Endometrial microvascular endothelial cells (primary cell): ENCODE data around the gene PTPRO. TPM values are rescaled to one million over a fixed set of nuclear protein-coding genes. Genes with fewer than 3 reads are reported as not detected.

Experiments
- in situ Hi-C: cut with HindIII; loops from 2 replicates; pipeline ENCODE4 v1.10.0; 2017; ENCODE audit warnings: low sequenced_read_pairs, low pct_unique_long_range_greater_than_20kb; ENCODE audit errors: inconsistent ontology term
- total RNA-seq: library from RNA; depleted of rRNA; stranded (reverse); fragments of >200 nt; gene quantifications from one replicate; pipeline ENCODE4 v1.2.3, GENCODE V29; 2015; ENCODE audit errors: inconsistent ontology term

Gene PTPRO
- total RNA-seq, 1 donor from 2014 or later, result 0.37 TPM

- in situ Hi-C loops, result no loop called here
These were observed 218.2 kb downstream of the PTPRO start for GRCh38 chr12:15540469-15540872.

- in situ Hi-C loops, result no loop called here
These were observed 219.8 kb downstream of the PTPRO start for GRCh38 chr12:15541996-15542631.

GRCh38 chr12:15543347-15543746 lies 221.0 kb downstream of the PTPRO start:
- in situ Hi-C loops, result no loop called here

GRCh38 chr12:15544589-15544988 lies 222.3 kb downstream of the PTPRO start:
- in situ Hi-C loops, result no loop called here

- in situ Hi-C loops, result no loop called here
These were observed 223.0 kb downstream of the PTPRO start for GRCh38 chr12:15545334-15545733.

GRCh38 chr12:15546102-15546701 lies 223.9 kb downstream of the PTPRO start:
- in situ Hi-C loops, result no loop called here

- in situ Hi-C loops, result no loop called here
These were observed 224.8 kb downstream of the PTPRO start for GRCh38 chr12:15547063-15547462.

- in situ Hi-C loops, result no loop called here
These were observed 225.4 kb downstream of the PTPRO start for GRCh38 chr12:15547691-15548090.

GRCh38 chr12:15550793-15551192 lies 228.5 kb downstream of the PTPRO start:
- in situ Hi-C loops, result no loop called here

GRCh38 chr12:15555446-15555845 lies 233.1 kb downstream of the PTPRO start:
- in situ Hi-C loops, result no loop called here

- in situ Hi-C loops, result no loop called here
These were observed 234.2 kb downstream of the PTPRO start for GRCh38 chr12:15556411-15557102.

GRCh38 chr12:15558915-15559528 lies 236.7 kb downstream of the PTPRO start:
- in situ Hi-C loops, result no loop called here

- in situ Hi-C loops, result no loop called here
These were observed 239.1 kb downstream of the PTPRO start for GRCh38 chr12:15561396-15561795.

- in situ Hi-C loops, result no loop called here
These were observed 240.0 kb downstream of the PTPRO start for GRCh38 chr12:15562263-15562662.

- in situ Hi-C loops, result no loop called here
These were observed 241.4 kb downstream of the PTPRO start for GRCh38 chr12:15563663-15564062.

- in situ Hi-C loops, result no loop called here
These were observed 252.0 kb downstream of the PTPRO start for GRCh38 chr12:15574353-15574752.

GRCh38 chr12:15575671-15576541 lies 253.6 kb downstream of the PTPRO start:
- in situ Hi-C loops, result no loop called here

- in situ Hi-C loops, result no loop called here
These were observed 258.1 kb downstream of the PTPRO start for GRCh38 chr12:15580431-15580830.

GRCh38 chr12:15581006-15581405 lies 258.7 kb downstream of the PTPRO start:
- in situ Hi-C loops, result no loop called here
